K562 (cell line): Measurements from ENCODE around the gene TADA1. TPM values are rescaled to one million over a fixed set of nuclear protein-coding genes. Genes with fewer than 3 reads are reported as not detected.

Experiments used
- ATF1 ChIP-seq, 2 experiments: fragments of 450-650 bp in 1 of 2; IDR thresholded peaks; 2 replicates each; pipeline ENCODE4 v1.6.1; 2016; ENCODE audit warnings: missing compliant biosample characterization in 1 of 2, missing genetic modification characterization in 1 of 2
- EHMT2 ChIP-seq: fragments of 450-650 bp; IDR thresholded peaks from 2 replicates; pipeline ENCODE4 v1.6.1; 2018; ENCODE audit warnings: antibody characterized with exemption
- FOXJ2 ChIP-seq: fragments of 200-800 bp; sonication (Bioruptor generic); IDR thresholded peaks from 2 replicates; pipeline ENCODE4 v1.6.1; 2016; ENCODE audit warnings: missing genetic modification characterization, missing compliant biosample characterization
- NFIC ChIP-seq: fragments of 450-650 bp; IDR thresholded peaks from 2 replicates; pipeline ENCODE4 v1.6.1; 2017; ENCODE audit warnings: mild to moderate bottlenecking, inconsistent platforms
- PTRF ChIP-seq: fragments of 450-650 bp; IDR thresholded peaks from 2 replicates; pipeline ENCODE4 v1.6.1; 2016; ENCODE audit warnings: mild to moderate bottlenecking, missing genetic modification characterization, missing compliant biosample characterization
- ZNF586 ChIP-seq: fragments of 450-650 bp; formaldehyde crosslinking; conservative IDR thresholded peaks from 2 replicates; pipeline ENCODE4 v1.4.0; 2020; ENCODE audit warnings: mild to moderate bottlenecking, moderate library complexity
- polyA plus RNA-seq, 8 experiments: library from polyadenylated mRNA; depleted of rRNA in 4 of 8; stranded (reverse) in 5 of 8; unstranded in 3 of 8; fragments of >200 nt; fragmentation: Nextera tagmentation in 2 of 8; fragmentation: Illumina TruSeq in 1 of 8; extraction: Ambion mirVana in 2 of 8; extraction: Trizol in 1 of 8; gene quantifications; 2 replicates each; pipeline versions ENCODE4 v1.2.1 to v1.2.3, GENCODE V29; 2011 to 2014; ENCODE audit warnings: inconsistent platforms in 1 of 8, missing spikeins in 1 of 8
- total RNA-seq, 7 experiments: library from RNA; depleted of rRNA in 6 of 7; stranded (reverse); fragments of >200 nt in 6 of 7; fragmentation: Illumina TruSeq in 2 of 7; extraction: Trizol in 2 of 7; gene quantifications; 2 replicates each; pipeline versions ENCODE4 v1.2.1 to v1.2.3, GENCODE V29; 2011 to 2021; ENCODE audit warnings: low replicate concordance in 1 of 7
- TF ChIP-seq, protein P1 (sequence below): sonication (generic); IDR thresholded peaks from 2 replicates; pipeline ENCODE4 v1.6.1; 2016
- TF ChIP-seq, protein P2 (sequence below): sonication (generic); formaldehyde crosslinking; IDR thresholded peaks from 2 replicates; pipeline ENCODE4 v1.5.0; 2020; ENCODE audit warnings: missing genetic modification reagents
- TF ChIP-seq, protein P3 (sequence below): fragments of 450-650 bp; IDR thresholded peaks from 2 replicates; pipeline ENCODE4 v1.6.1; 2016; ENCODE audit warnings: mild to moderate bottlenecking, moderate library complexity
- TF ChIP-seq, protein P4 (sequence below): fragments of 450-650 bp; IDR thresholded peaks from 2 replicates; pipeline ENCODE4 v1.6.1; 2017; ENCODE audit warnings: antibody characterized with exemption
- TF ChIP-seq, protein P5 (sequence below): sonication (generic); formaldehyde crosslinking; IDR thresholded peaks from 2 replicates; pipeline ENCODE4 v1.4.0; 2020; ENCODE audit warnings: mild to moderate bottlenecking, missing genetic modification reagents

Gene TADA1
- total and polyA plus RNA-seq, 9 of the 15 experiments (the other 6 are each of a cell fraction or from before 2014, with no cell fraction given), result 15.9 to 76.5 (median 28.7) TPM

DNA sequence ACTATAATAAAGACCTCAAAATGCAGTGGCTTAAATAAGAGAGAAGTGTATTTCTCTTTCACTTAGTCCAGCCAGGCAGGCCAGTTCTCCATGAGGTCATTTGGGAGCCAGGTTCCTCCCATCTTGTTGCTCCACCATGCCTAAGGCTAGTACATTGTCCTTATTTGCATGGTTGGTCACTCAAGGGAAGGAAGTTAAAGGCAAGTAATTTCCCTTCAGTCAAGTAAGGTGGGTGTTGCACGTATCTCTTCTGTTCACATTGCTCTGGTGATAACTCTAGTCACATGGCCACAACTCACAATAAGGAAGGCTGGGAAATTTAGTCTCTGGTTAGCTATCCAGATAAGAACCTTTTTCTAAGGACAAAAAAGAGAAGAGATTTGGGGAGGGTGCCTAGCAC, 27.2 kb upstream of the TADA1 start (continued):
- TF ChIP-seq EHMT2, result peak; percentile 78
- TF ChIP-seq, protein P1, sequence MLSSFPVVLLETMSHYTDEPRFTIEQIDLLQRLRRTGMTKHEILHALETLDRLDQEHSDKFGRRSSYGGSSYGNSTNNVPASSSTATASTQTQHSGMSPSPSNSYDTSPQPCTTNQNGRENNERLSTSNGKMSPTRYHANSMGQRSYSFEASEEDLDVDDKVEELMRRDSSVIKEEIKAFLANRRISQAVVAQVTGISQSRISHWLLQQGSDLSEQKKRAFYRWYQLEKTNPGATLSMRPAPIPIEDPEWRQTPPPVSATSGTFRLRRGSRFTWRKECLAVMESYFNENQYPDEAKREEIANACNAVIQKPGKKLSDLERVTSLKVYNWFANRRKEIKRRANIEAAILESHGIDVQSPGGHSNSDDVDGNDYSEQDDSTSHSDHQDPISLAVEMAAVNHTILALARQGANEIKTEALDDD, result peak; percentile 94
- TF ChIP-seq, protein P2, sequence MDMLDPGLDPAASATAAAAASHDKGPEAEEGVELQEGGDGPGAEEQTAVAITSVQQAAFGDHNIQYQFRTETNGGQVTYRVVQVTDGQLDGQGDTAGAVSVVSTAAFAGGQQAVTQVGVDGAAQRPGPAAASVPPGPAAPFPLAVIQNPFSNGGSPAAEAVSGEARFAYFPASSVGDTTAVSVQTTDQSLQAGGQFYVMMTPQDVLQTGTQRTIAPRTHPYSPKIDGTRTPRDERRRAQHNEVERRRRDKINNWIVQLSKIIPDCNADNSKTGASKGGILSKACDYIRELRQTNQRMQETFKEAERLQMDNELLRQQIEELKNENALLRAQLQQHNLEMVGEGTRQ (CRISPR knock-in tag), result peak; percentile 71
- TF ChIP-seq FOXJ2 (tag), result peak; percentile 59; the same call in 1 of the 2 replicates
- TF ChIP-seq, protein P3, sequence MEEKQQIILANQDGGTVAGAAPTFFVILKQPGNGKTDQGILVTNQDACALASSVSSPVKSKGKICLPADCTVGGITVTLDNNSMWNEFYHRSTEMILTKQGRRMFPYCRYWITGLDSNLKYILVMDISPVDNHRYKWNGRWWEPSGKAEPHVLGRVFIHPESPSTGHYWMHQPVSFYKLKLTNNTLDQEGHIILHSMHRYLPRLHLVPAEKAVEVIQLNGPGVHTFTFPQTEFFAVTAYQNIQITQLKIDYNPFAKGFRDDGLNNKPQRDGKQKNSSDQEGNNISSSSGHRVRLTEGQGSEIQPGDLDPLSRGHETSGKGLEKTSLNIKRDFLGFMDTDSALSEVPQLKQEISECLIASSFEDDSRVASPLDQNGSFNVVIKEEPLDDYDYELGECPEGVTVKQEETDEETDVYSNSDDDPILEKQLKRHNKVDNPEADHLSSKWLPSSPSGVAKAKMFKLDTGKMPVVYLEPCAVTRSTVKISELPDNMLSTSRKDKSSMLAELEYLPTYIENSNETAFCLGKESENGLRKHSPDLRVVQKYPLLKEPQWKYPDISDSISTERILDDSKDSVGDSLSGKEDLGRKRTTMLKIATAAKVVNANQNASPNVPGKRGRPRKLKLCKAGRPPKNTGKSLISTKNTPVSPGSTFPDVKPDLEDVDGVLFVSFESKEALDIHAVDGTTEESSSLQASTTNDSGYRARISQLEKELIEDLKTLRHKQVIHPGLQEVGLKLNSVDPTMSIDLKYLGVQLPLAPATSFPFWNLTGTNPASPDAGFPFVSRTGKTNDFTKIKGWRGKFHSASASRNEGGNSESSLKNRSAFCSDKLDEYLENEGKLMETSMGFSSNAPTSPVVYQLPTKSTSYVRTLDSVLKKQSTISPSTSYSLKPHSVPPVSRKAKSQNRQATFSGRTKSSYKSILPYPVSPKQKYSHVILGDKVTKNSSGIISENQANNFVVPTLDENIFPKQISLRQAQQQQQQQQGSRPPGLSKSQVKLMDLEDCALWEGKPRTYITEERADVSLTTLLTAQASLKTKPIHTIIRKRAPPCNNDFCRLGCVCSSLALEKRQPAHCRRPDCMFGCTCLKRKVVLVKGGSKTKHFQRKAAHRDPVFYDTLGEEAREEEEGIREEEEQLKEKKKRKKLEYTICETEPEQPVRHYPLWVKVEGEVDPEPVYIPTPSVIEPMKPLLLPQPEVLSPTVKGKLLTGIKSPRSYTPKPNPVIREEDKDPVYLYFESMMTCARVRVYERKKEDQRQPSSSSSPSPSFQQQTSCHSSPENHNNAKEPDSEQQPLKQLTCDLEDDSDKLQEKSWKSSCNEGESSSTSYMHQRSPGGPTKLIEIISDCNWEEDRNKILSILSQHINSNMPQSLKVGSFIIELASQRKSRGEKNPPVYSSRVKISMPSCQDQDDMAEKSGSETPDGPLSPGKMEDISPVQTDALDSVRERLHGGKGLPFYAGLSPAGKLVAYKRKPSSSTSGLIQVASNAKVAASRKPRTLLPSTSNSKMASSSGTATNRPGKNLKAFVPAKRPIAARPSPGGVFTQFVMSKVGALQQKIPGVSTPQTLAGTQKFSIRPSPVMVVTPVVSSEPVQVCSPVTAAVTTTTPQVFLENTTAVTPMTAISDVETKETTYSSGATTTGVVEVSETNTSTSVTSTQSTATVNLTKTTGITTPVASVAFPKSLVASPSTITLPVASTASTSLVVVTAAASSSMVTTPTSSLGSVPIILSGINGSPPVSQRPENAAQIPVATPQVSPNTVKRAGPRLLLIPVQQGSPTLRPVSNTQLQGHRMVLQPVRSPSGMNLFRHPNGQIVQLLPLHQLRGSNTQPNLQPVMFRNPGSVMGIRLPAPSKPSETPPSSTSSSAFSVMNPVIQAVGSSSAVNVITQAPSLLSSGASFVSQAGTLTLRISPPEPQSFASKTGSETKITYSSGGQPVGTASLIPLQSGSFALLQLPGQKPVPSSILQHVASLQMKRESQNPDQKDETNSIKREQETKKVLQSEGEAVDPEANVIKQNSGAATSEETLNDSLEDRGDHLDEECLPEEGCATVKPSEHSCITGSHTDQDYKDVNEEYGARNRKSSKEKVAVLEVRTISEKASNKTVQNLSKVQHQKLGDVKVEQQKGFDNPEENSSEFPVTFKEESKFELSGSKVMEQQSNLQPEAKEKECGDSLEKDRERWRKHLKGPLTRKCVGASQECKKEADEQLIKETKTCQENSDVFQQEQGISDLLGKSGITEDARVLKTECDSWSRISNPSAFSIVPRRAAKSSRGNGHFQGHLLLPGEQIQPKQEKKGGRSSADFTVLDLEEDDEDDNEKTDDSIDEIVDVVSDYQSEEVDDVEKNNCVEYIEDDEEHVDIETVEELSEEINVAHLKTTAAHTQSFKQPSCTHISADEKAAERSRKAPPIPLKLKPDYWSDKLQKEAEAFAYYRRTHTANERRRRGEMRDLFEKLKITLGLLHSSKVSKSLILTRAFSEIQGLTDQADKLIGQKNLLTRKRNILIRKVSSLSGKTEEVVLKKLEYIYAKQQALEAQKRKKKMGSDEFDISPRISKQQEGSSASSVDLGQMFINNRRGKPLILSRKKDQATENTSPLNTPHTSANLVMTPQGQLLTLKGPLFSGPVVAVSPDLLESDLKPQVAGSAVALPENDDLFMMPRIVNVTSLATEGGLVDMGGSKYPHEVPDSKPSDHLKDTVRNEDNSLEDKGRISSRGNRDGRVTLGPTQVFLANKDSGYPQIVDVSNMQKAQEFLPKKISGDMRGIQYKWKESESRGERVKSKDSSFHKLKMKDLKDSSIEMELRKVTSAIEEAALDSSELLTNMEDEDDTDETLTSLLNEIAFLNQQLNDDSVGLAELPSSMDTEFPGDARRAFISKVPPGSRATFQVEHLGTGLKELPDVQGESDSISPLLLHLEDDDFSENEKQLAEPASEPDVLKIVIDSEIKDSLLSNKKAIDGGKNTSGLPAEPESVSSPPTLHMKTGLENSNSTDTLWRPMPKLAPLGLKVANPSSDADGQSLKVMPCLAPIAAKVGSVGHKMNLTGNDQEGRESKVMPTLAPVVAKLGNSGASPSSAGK, result no peak
- TF ChIP-seq ATF1 (CRISPR knock-in tag; IDR thresholded peaks at IDR 0.05), result no peak
- TF ChIP-seq ATF1 (tag; IDR thresholded peaks at IDR 0.05), result no peak
- TF ChIP-seq PTRF (tag), result no peak
- TF ChIP-seq ZNF586 (CRISPR knock-in tag), result no peak
- TF ChIP-seq, protein P4, sequence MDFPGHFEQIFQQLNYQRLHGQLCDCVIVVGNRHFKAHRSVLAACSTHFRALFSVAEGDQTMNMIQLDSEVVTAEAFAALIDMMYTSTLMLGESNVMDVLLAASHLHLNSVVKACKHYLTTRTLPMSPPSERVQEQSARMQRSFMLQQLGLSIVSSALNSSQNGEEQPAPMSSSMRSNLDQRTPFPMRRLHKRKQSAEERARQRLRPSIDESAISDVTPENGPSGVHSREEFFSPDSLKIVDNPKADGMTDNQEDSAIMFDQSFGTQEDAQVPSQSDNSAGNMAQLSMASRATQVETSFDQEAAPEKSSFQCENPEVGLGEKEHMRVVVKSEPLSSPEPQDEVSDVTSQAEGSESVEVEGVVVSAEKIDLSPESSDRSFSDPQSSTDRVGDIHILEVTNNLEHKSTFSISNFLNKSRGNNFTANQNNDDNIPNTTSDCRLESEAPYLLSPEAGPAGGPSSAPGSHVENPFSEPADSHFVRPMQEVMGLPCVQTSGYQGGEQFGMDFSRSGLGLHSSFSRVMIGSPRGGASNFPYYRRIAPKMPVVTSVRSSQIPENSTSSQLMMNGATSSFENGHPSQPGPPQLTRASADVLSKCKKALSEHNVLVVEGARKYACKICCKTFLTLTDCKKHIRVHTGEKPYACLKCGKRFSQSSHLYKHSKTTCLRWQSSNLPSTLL, result no peak
- TF ChIP-seq NFIC, result no peak
- TF ChIP-seq, protein P5, sequence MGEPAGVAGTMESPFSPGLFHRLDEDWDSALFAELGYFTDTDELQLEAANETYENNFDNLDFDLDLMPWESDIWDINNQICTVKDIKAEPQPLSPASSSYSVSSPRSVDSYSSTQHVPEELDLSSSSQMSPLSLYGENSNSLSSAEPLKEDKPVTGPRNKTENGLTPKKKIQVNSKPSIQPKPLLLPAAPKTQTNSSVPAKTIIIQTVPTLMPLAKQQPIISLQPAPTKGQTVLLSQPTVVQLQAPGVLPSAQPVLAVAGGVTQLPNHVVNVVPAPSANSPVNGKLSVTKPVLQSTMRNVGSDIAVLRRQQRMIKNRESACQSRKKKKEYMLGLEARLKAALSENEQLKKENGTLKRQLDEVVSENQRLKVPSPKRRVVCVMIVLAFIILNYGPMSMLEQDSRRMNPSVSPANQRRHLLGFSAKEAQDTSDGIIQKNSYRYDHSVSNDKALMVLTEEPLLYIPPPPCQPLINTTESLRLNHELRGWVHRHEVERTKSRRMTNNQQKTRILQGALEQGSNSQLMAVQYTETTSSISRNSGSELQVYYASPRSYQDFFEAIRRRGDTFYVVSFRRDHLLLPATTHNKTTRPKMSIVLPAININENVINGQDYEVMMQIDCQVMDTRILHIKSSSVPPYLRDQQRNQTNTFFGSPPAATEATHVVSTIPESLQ, result no peak
